HFFc6 (cell line): Measurements from ENCODE around the gene TAF11L9. TPM values are rescaled to one million over a fixed set of nuclear protein-coding genes. Genes with fewer than 3 reads are reported as not detected.
"Not testable (repeated sequence)": the region's sequence is repeated elsewhere in the genome, so short reads cannot be mapped to it uniquely, and the experiment has no call there.

Experiments
- DNase-seq: peaks from one replicate; pipeline ENCODE4 v3.0.0-alpha.2; 2018
- H3K27ac Mint-ChIP-seq: 2 replicates; pipeline ENCODE4 v1.8.0; 2020; ENCODE audit warnings: mild to moderate bottlenecking, mixed read lengths
- H3K27me3 Mint-ChIP-seq: 2 replicates; pipeline ENCODE4 v1.8.0; 2021; ENCODE audit warnings: mild to moderate bottlenecking, moderate library complexity, mixed read lengths; ENCODE audit not compliant: insufficient read depth
- H3K36me3 Mint-ChIP-seq: 2 replicates; pipeline ENCODE4 v1.8.0; 2021; ENCODE audit warnings: low read depth, mixed read lengths
- H3K4me1 Mint-ChIP-seq: 2 replicates; pipeline ENCODE4 v1.8.0; 2020; ENCODE audit warnings: low read depth, mixed read lengths
- H3K4me3 Mint-ChIP-seq: 2 replicates; pipeline ENCODE4 v1.8.0; 2020; ENCODE audit warnings: mild to moderate bottlenecking, moderate library complexity, mixed read lengths
- H3K9me3 Mint-ChIP-seq: 2 replicates; pipeline ENCODE4 v1.8.0; 2020; ENCODE audit warnings: mild to moderate bottlenecking, mixed read lengths
- CTCF ChIP-seq: fragments of 200-600 bp; sonication (generic); IDR thresholded peaks from 2 replicates; pipeline ENCODE4 v1.5.0; 2021; ENCODE audit warnings: antibody characterized with exemption, mild to moderate bottlenecking
- total RNA-seq, 6 experiments: library from RNA; stranded (reverse); fragmentation: NEBNext Ultra II Directional; extraction: Animal tissue kit (Norgen Biotek cat#: 25700); gene quantifications; 2 replicates in 1 of 6; 3 replicates in 5 of 6; pipeline ENCODE4 v1.2.3, GENCODE V29; 2021

The TAF11L9 gene
- total RNA-seq, 6 experiments from 2014 or later: not detected

DNA sequence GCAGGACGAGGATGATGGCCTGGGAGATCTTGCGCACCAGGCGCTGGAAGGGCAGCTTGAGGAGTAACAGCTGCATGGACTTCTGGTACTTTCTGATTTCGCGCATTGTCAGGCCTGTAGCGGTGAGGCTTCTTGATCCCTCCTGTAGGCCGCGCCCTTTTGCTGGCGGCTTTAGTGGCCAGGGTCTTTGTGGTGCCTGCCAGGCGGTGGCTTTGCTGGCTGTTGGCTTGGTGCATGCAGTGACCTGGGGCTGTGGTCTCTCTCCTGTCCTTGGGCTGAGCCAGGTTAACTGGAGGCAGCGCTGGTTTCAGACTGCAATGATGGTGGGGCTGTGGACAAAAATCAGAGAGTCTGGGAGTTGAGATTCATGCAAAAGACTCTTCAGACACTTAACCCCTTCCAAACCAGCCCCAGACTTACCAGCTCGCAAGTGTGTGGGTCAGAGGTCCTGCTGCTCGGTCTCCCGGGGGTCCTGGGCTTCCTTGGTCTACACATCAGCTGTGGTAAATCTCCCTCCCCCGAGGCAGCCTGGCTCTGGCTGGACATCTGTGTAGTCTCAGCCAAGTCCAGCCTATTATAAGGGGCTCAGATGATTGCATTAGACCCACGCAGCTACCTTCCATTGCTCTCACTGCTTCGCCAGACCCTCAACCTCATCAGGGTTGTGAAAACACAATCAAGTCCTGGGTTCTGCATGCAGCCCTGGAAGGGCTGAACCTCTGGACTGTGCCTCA, 20.8 kb upstream of the TAF11L9 start:
- TF ChIP-seq CTCF: no peak
- Mint-ChIP-seq H3K27ac (no peak overlapping the region), H3K27me3 (no peaks in the 10 kb centered on the region; the same call in 1 of the 2 replicates), H3K4me3 (no peak overlapping the region), H3K4me1 (no peaks in the 10 kb centered on the region), H3K9me3 (peaks cover 4% of the 10 kb centered on the region; the same call in 1 of the 2 replicates), H3K36me3 (no peaks in the 10 kb centered on the region)
- DNase-seq: no peak

DNA sequence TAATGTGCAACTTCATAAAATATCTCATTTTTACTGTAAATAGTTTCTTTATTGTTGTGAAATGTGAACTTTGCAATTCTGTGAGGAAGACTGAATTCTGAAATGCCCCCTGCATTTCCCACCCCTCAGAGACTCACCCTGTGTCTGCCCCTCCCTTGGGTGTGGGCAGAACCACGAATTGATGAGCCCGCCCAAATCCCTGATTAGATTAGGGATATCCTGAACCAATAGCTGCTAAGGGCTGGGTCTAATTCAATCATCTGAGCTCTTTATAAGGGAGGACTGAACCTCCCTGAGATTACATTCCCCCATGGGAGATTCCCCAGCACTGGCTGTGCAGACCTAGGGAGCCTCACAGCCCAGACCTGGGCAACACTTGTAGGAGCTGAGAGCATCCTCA, 15.9 kb upstream of the TAF11L9 start, which contains the start of gene TAF11L12:
TSS of gene TAF11L12 (plus strand) at position 301 of the 400 bp plus-strand sequence.
- not testable (repeated sequence) for DNase-seq, H3K27ac Mint-ChIP-seq, H3K4me1 Mint-ChIP-seq, H3K36me3 Mint-ChIP-seq, H3K4me3 Mint-ChIP-seq, H3K27me3 Mint-ChIP-seq
- H3K9me3 Mint-ChIP-seq: peaks cover 10% of the 10 kb centered on the region; the same call in 1 of the 2 replicates

DNA sequence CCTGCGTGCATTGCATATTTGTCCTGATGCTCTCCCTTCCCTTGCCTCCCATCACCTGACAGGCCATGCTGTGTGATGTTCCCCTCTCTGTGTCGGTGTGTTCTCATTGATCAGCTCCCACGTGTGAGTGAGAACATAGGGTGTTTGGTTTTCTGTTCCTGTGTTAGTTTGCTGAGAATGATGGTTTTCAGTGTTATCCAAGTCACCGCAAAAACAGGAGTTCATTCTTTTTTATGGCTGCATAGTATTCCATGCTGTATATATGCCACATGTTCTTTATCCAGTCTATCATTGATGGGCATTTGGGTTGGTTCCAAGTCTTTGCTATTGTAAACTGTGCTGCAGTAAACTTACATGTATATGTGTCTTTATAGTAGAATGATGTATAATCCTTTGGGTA, 13.3 kb upstream of the TAF11L9 start:
- H3K4me1 Mint-ChIP-seq: not testable (repeated sequence)
- H3K9me3 Mint-ChIP-seq: peaks cover 14% of the 10 kb centered on the region

DNA sequence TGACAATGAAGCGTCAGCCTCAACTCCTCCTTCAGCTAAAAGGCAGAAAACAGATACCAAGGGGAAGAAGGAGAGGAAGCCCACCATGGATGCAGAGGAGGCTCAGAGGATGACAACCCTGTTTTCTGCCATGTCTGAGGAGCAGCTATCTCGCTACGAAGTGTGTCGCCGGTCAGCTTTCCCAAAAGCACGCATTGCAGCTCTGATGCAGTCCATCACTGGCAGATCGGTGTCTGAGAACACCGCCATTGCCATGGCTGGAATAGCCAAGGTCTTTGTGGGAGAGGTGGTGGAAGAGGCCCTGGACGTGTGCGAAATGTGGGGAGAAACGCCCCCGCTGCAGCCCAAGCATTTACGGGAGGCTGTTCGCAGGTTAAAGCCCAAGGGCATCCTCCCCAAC, 10.8 kb upstream of the TAF11L9 start:
- no peak overlapping the region for H3K27ac Mint-ChIP-seq

More for the DNA sequence above, 13.3 kb upstream of the TAF11L9 start:
- H3K36me3 Mint-ChIP-seq, DNase-seq, H3K27ac Mint-ChIP-seq, H3K4me3 Mint-ChIP-seq, H3K27me3 Mint-ChIP-seq: not testable (repeated sequence)

GRCh38 chr5:17603880-17604279, 9.7 kb upstream of the TAF11L9 start, which contains the start of gene TAF11L11:
TAF11L11 (plus strand) TSS chr5:17604183.
- H3K9me3 Mint-ChIP-seq: peaks cover 10% of the 10 kb centered on the region
- not testable (repeated sequence) for H3K36me3 Mint-ChIP-seq, DNase-seq, H3K4me1 Mint-ChIP-seq, H3K27ac Mint-ChIP-seq, H3K4me3 Mint-ChIP-seq, H3K27me3 Mint-ChIP-seq

More for the DNA sequence above, 10.8 kb upstream of the TAF11L9 start:
- DNase-seq: no peak
- H3K4me1 Mint-ChIP-seq: no peaks in the 10 kb centered on the region
- no peaks in the 10 kb centered on the region for H3K36me3 Mint-ChIP-seq
- no peak for TF ChIP-seq CTCF
- peaks cover 2% of the 10 kb centered on the region for H3K27me3 Mint-ChIP-seq
- H3K4me3 Mint-ChIP-seq: no peak overlapping the region
- peaks cover 10% of the 10 kb centered on the region for H3K9me3 Mint-ChIP-seq

- H3K9me3 Mint-ChIP-seq, H3K4me3 Mint-ChIP-seq, H3K27me3 Mint-ChIP-seq, H3K36me3 Mint-ChIP-seq, H3K4me1 Mint-ChIP-seq, H3K27ac Mint-ChIP-seq, DNase-seq: not testable (repeated sequence)
Observed at GRCh38 chr5:17597728-17598127, 3.5 kb upstream of the TAF11L9 start, which contains the start of gene TAF11L10. TAF11L10 (minus strand) TSS chr5:17597828.

DNA sequence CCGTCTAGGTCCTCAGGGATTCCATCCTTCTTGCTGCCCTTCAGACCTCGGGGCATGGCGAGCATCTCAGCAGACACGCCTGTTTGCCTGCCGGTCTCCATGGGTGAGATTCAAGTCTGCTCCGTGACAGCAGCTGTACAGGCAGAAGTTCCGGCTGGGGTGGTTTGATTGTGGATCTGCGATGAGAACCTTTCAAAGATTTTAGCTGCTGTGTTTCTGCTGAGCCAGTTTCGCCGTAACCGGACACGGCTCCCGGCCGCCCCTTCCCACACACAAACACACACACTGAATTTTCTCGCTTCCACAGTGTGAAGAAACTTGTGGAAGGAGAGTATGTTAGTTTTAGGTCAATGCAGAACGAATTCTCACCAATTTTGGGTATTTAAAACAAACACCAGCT, 3.3 kb downstream of the TAF11L9 start, which contains the start of gene TAF11L8:
TSS of gene TAF11L8 (minus strand) at position 101 of the 400 bp plus-strand sequence.
- not testable (repeated sequence) for H3K4me3 Mint-ChIP-seq, H3K27me3 Mint-ChIP-seq, H3K27ac Mint-ChIP-seq, H3K36me3 Mint-ChIP-seq, DNase-seq, H3K4me1 Mint-ChIP-seq, H3K9me3 Mint-ChIP-seq

GRCh38 chr5:17585658-17586057, 8.5 kb downstream of the TAF11L9 start, which contains the start of gene TAF11L7:
TAF11L7 (minus strand) TSS chr5:17585758.
- DNase-seq, H3K27me3 Mint-ChIP-seq, H3K36me3 Mint-ChIP-seq, H3K4me3 Mint-ChIP-seq, H3K4me1 Mint-ChIP-seq, H3K27ac Mint-ChIP-seq, H3K9me3 Mint-ChIP-seq: not testable (repeated sequence)

Other genes starting within 250 kb of the TAF11L9 start
- not detected for gene TAF11L2, start 96.2 kb downstream of the TAF11L9 start, total RNA-seq
- not detected for gene TAF11L3, start 76.0 kb downstream of the TAF11L9 start, total RNA-seq
- not detected for gene TAF11L4, start 72.6 kb downstream of the TAF11L9 start, total RNA-seq
- gene TAF11L5, start 69.2 kb downstream of the TAF11L9 start, total RNA-seq: not detected
- not detected for gene TAF11L6, start 65.7 kb downstream of the TAF11L9 start, total RNA-seq
- gene TAF11L7, start 8.6 kb downstream of the TAF11L9 start, total RNA-seq: not detected
- gene TAF11L8, start 3.4 kb downstream of the TAF11L9 start, total RNA-seq: not detected
- not detected for gene TAF11L10, start 3.4 kb upstream of the TAF11L9 start, total RNA-seq
- not detected for gene TAF11L11, start 9.8 kb upstream of the TAF11L9 start, total RNA-seq
- not detected for gene TAF11L12, start 16.0 kb upstream of the TAF11L9 start, total RNA-seq
- gene TAF11L13, start 37.7 kb upstream of the TAF11L9 start, total RNA-seq: not detected
- gene TAF11L14, start 40.1 kb upstream of the TAF11L9 start, total RNA-seq: not detected